GM20000 (cell line): ENCODE results near the gene ANO6.

Experiments
- DNase-seq: peaks from one replicate; pipeline ENCODE4 v3.0.0; 2012; ENCODE audit warnings: low spot score
- CTCF ChIP-seq: IDR thresholded peaks from 2 replicates; pipeline ENCODE4 v1.5.1; 2012; ENCODE audit warnings: mild to moderate bottlenecking, control low read depth; ENCODE audit errors: extremely low read depth, missing control alignments

The ANO6 gene

GRCh38 chr12:45464699-45465098 lies 248.8 kb downstream of the ANO6 start:
- no peak for DNase-seq
- no peak for TF ChIP-seq CTCF

GRCh38 chr12:45468751-45469615 lies 253.1 kb downstream of the ANO6 start:
- TF ChIP-seq CTCF = no peak

GRCh38 chr12:45469902-45470301 lies 254.0 kb downstream of the ANO6 start:
- no peak for TF ChIP-seq CTCF
- no peak for DNase-seq

More at GRCh38 chr12:45468751-45469615, 253.1 kb downstream of the ANO6 start:
- no peak for DNase-seq

- no peak for DNase-seq
- TF ChIP-seq CTCF = no peak
These were observed 257.7 kb downstream of the ANO6 start for GRCh38 chr12:45473636-45474035.

GRCh38 chr12:45475594-45475993 lies 259.7 kb downstream of the ANO6 start:
- TF ChIP-seq CTCF = no peak
- no peak for DNase-seq

GRCh38 chr12:45477526-45477925 lies 261.6 kb downstream of the ANO6 start:
- TF ChIP-seq CTCF = no peak
- no peak for DNase-seq

GRCh38 chr12:45478931-45479330 lies 263.0 kb downstream of the ANO6 start:
- TF ChIP-seq CTCF = no peak
- no peak for DNase-seq
